ENCODE results near the gene H2AZ2.

DNA sequence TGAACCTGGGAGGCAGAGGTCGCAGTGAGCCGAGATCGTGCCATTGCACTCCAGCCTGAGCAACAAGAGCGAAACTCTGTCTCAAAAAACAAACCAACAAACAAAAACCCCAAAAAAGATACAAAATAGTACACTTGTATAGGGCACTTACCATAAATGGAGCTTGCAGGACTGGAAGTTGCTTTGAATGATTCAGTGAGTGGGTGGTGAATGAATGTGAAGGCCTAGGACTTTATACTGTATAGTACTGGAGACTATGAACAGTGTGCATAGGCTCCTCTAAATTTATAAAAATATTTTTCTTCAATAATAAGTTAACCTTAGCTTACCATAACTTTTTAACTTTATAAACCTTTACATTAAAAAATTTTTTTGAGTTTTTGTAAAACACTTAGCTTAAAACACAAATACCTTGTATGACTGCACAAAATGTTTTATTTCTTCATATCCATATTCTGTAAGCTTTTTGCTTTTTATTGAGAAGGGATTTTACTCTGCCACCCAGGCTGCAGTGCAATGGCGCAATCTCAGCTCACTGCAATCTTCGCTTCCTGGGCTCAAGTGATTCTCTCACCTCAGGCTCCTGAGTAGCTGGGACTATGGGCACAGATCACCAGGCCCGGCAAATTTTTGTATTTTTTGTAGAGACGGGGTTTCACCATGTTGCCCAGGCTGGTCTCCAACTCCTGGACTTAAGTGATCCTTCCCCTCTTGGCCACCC lies 6.9 kb upstream of the H2AZ2 start:
- TF ChIP-seq EZH2phosphoT487 (IDR thresholded peaks at IDR 0.05; ENCODE audit: low read length): no peak
- TF ChIP-seq CTCF (IDR thresholded peaks at IDR 0.05; ENCODE audit: low read length): no peak
